ENCODE results near the gene RAB32.

The RAB32 gene

GRCh38 chr6:146592451-146592850 lies 48.8 kb downstream of the RAB32 start:
- ATAC-seq (ENCODE audit: insufficient read depth, low read depth) (no peak), DNase-seq (no peak)
- no peak overlapping the region for H3K27ac ChIP-seq (ENCODE audit: low read length)
- H3K27me3 ChIP-seq (ENCODE audit: insufficient read depth, low read length, poor library complexity) = no peaks in the 10 kb centered on the region
- H3K4me2 ChIP-seq (ENCODE audit: insufficient read depth, low read length) = no peak overlapping the region
- no peaks in the 10 kb centered on the region for H4K20me1 ChIP-seq (ENCODE audit: insufficient read depth, low read length)
- H2AFZ ChIP-seq (ENCODE audit: low read depth, low read length) = no peak overlapping the region
- H3K36me3 ChIP-seq (ENCODE audit: insufficient read depth, low read length) = no peaks in the 10 kb centered on the region
- H3K4me1 ChIP-seq (ENCODE audit: insufficient read depth, low read length) = no peaks in the 10 kb centered on the region
- H3K9ac ChIP-seq (ENCODE audit: low read depth, low read length) = no peak overlapping the region
- H3K4me3 ChIP-seq (ENCODE audit: low read depth in 1 of 2, low read length in 2 of 2) = no peak overlapping the region
- no peaks in the 10 kb centered on the region for H3K9me3 ChIP-seq (ENCODE audit: insufficient read depth, low read length, severe bottlenecking)
- TF ChIP-seq CTCF (IDR thresholded peaks at IDR 0.05; ENCODE audit: borderline replicate concordance, extremely low read depth, low read length, poor library complexity, severe bottlenecking) (no peak), EZH2 (IDR thresholded peaks at IDR 0.05; ENCODE audit: borderline replicate concordance, low read depth, low read length, severe bottlenecking) (no peak)
- no peaks in the 10 kb centered on the region for H3K79me2 ChIP-seq (ENCODE audit: insufficient read depth, low read length)

DNA sequence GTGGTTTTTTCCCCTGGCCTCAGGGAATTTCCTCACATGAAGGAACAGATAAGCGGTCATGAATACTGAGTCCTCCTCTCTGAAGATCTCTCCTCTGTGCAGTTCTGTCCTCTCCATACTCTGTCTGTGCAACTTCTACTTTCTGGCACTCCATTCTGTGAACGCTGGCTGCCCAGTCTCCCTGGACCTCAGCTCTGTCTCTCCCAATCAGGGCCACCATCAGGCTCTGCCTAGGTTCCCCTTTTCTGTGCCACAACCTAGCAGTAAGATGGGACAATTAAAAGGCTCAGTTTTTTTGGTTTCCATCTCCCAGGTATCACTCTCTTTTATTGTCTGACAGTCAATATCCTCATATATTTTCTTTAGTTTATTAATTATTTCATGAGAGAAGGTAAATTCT lies 50.4 kb downstream of the RAB32 start:
- no peak overlapping the region for H3K4me2 ChIP-seq (ENCODE audit: insufficient read depth, low read length)
- no peak overlapping the region for H3K27ac ChIP-seq (ENCODE audit: low read length)
- no peak for ATAC-seq (ENCODE audit: insufficient read depth, low read depth)
- H3K79me2 ChIP-seq (ENCODE audit: insufficient read depth, low read length) = no peaks in the 10 kb centered on the region
- H3K9ac ChIP-seq (ENCODE audit: low read depth, low read length) = no peak overlapping the region
- no peaks in the 10 kb centered on the region for H4K20me1 ChIP-seq (ENCODE audit: insufficient read depth, low read length)
- H3K9me3 ChIP-seq (ENCODE audit: insufficient read depth, low read length, severe bottlenecking) = no peaks in the 10 kb centered on the region
- DNase-seq = no peak
- H3K4me1 ChIP-seq (ENCODE audit: insufficient read depth, low read length) = no peaks in the 10 kb centered on the region
- H3K27me3 ChIP-seq (ENCODE audit: insufficient read depth, low read length, poor library complexity) = no peaks in the 10 kb centered on the region
- no peak overlapping the region for H2AFZ ChIP-seq (ENCODE audit: low read depth, low read length)
- TF ChIP-seq EZH2 (IDR thresholded peaks at IDR 0.05; ENCODE audit: borderline replicate concordance, low read depth, low read length, severe bottlenecking) (no peak), CTCF (IDR thresholded peaks at IDR 0.05; ENCODE audit: borderline replicate concordance, extremely low read depth, low read length, poor library complexity, severe bottlenecking) (no peak)
- no peak overlapping the region for H3K4me3 ChIP-seq (ENCODE audit: low read depth in 1 of 2, low read length in 2 of 2)
- no peaks in the 10 kb centered on the region for H3K36me3 ChIP-seq (ENCODE audit: insufficient read depth, low read length)

DNA sequence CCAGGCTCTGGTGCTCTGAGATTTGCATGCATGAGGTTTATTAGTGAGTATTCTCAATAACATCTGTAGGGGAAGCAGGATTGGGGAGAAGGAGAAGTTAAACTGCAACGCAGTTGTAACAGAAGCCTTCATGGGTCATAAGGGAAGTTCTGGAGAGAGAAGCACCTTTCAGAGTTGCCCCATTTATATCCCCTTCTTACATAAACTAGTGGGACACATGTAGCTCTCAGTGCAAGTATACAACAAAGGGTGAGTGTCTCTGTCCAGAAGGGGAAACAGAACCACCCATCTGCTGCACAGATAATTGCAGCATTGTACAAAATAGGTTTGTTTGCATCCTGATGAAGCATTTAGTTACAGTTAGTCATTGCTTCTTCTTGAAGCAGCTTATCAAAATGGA lies 50.9 kb downstream of the RAB32 start:
- H2AFZ ChIP-seq (ENCODE audit: low read depth, low read length) = no peak overlapping the region
- H4K20me1 ChIP-seq (ENCODE audit: insufficient read depth, low read length) = no peaks in the 10 kb centered on the region
- no peak overlapping the region for H3K9ac ChIP-seq (ENCODE audit: low read depth, low read length)
- no peaks in the 10 kb centered on the region for H3K9me3 ChIP-seq (ENCODE audit: insufficient read depth, low read length, severe bottlenecking)
- H3K4me2 ChIP-seq (ENCODE audit: insufficient read depth, low read length) = no peak overlapping the region
- no peaks in the 10 kb centered on the region for H3K27me3 ChIP-seq (ENCODE audit: insufficient read depth, low read length, poor library complexity)
- TF ChIP-seq CTCF (IDR thresholded peaks at IDR 0.05; ENCODE audit: borderline replicate concordance, extremely low read depth, low read length, poor library complexity, severe bottlenecking) = no peak
- TF ChIP-seq EZH2 (IDR thresholded peaks at IDR 0.05; ENCODE audit: borderline replicate concordance, low read depth, low read length, severe bottlenecking) = no peak
- no peaks in the 10 kb centered on the region for H3K4me1 ChIP-seq (ENCODE audit: insufficient read depth, low read length)
- H3K27ac ChIP-seq (ENCODE audit: low read length) = no peak overlapping the region
- no peak for ATAC-seq (ENCODE audit: insufficient read depth, low read depth)
- H3K4me3 ChIP-seq (ENCODE audit: low read depth in 1 of 2, low read length in 2 of 2) = no peak overlapping the region
- H3K36me3 ChIP-seq (ENCODE audit: insufficient read depth, low read length) = no peaks in the 10 kb centered on the region
- no peaks in the 10 kb centered on the region for H3K79me2 ChIP-seq (ENCODE audit: insufficient read depth, low read length)
- no peak for DNase-seq
